HG02884 (cell line): ENCODE measurements around the gene ESPL1.

Experiments used
- ATAC-seq: cut with Tn5 transposase; IDR thresholded peaks from one replicate; pipeline ENCODE4 v1.9.1; 2021; ENCODE audit warnings: mild to moderate bottlenecking, moderate library complexity; ENCODE audit not compliant: unreplicated experiment

ESPL1 gene

GRCh38 chr12:53333845-53334244 lies 65.7 kb downstream of the ESPL1 start:
- no peak for ATAC-seq

DNA sequence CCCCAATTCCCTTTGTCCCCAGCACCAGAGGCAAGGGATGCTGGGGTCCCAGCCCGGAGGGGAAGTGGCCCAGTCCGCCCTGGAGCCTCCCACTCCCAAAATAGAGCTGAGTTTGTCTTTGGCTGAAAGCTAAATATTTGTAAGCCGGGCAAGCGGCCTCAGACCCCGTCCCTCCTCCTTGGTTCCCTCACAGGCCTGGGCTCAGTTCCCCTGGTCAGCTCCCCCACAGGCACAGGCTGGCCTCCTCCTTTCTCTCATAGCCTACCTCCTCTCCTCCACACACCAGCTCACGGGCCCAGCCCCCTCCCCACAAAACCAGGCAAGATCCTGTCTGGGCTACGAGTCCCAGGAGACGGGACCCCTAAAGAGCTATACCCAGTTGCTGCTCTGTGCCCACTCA lies 66.7 kb downstream of the ESPL1 start:
- ATAC-seq = no peak

DNA sequence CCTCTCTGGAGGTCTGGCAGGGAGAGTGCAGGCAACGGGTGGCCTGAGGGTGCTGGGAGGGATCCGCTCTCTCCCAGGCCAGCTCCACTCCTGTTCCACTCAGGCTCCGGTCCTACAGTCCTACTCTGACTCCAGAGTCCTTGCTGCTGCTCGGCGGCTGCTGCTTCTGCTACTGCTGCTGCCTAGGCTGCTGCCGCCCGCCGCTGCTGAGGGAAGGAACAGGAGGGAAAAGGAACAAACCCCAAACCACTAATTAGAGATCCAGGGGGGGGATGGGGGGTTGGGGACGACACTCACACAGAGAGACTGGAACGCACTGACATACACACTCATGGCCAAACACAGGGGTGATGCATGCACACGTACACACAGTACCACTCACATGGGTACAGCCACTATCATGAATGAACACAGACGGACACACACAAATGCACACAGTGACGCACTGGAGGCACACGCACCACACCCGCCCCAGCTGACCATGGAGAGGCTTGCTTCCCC lies 68.1 kb downstream of the ESPL1 start, which contains the start of gene SP7:
TSS of gene SP7 (minus strand) at position 174 of the 501 bp plus-strand sequence. CDS start 708 bp downstream, outside the sequence.
- ATAC-seq = no peak

DNA sequence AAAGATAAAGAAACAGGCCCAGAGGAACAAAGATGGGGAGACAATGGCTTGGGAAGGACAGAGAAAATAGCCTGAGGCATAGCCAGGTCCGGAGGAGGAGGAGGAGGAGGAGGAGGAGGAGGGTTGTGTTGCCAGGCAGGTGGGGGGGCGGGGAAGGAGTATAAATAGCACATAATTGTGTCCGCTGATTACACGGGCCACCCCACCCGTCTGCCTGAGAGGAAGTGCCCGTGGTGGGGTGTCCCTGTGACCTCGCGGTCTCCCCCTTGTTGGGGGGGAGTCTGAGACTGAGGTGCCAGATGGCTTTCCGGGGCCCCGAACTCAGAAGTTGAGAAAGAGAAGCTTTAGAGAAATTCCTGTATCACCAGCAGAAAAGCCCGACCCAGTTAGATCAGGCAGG lies 69.9 kb downstream of the ESPL1 start:
- ATAC-seq = no peak

DNA sequence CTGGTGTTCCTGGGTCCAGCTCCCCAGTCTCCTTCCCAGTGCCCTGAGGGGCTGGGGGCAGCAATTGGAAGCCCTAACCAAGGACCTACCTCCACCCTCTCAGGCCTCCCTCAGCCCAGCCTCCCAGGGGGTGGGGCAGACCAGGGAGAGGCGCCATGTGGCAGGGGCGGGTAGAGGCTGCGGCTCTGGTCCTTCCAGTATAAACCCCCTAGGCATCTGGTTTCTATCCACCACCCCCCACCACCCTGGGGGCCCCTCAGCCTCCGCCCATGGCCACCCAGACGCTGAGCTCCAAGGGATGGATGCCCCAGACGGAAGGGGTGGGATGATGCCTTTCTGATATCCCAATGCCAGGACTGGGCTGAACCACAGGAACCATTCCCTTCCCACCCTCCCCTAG lies 70.8 kb downstream of the ESPL1 start:
- no peak for ATAC-seq

DNA sequence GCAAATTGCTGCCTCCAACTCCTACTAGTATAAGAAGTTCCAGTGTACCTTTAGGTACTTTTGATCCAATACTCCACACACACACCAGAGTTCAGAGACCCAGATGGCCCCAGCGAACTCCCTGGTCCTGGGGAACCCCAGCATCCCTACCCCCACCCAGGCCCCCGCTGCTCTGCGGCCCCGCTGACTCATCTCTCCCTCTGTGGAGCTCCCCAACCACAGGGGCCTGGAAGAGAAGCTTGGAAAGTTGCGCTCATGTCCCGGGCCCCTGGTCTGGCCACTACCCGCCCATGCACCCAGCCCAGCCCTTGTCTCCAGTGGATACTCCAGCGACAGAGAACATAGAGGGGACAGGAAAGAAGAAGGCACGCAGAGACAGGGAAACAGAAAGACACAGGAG lies 72.3 kb downstream of the ESPL1 start:
- no peak for ATAC-seq
